Activated naive CD4-positive, alpha-beta T cell treated with Interleukin-2 at 50 U/mL for 16 hours (primary cell): ENCODE results near the gene RAB17.

Source experiments
- DNase-seq: peaks from one replicate; pipeline ENCODE4 v3.0.0-alpha.2; 2020

RAB17 gene

GRCh38 chr2:237556773-237557632 is 33.5 kb downstream of the RAB17 start:
- DNase-seq = peak; percentile 34

- DNase-seq = no peak
Observed at GRCh38 chr2:237555560-237555959, 35.0 kb downstream of the RAB17 start.

- DNase-seq = no peak
Observed at GRCh38 chr2:237553948-237554347, 36.6 kb downstream of the RAB17 start.

GRCh38 chr2:237552908-237553307 is 37.6 kb downstream of the RAB17 start:
- no peak for DNase-seq

GRCh38 chr2:237551071-237551574 is 39.4 kb downstream of the RAB17 start:
- DNase-seq = no peak

- DNase-seq = no peak
Observed at GRCh38 chr2:237549643-237550415, 40.7 kb downstream of the RAB17 start.

- DNase-seq = no peak
Observed at GRCh38 chr2:237549216-237549615, 41.3 kb downstream of the RAB17 start.

- no peak for DNase-seq
Observed at GRCh38 chr2:237547841-237548416, 42.6 kb downstream of the RAB17 start.

GRCh38 chr2:237546876-237547395 is 43.6 kb downstream of the RAB17 start:
- no peak for DNase-seq

GRCh38 chr2:237546040-237546875 is 44.3 kb downstream of the RAB17 start:
- DNase-seq = no peak

- no peak for DNase-seq
Observed at GRCh38 chr2:237542001-237542704, 48.4 kb downstream of the RAB17 start.

GRCh38 chr2:237541243-237541642 is 49.3 kb downstream of the RAB17 start:
- no peak for DNase-seq

- no peak for DNase-seq
Observed at GRCh38 chr2:237540823-237541222, 49.7 kb downstream of the RAB17 start.

- DNase-seq = no peak
Observed at GRCh38 chr2:237540223-237540775, 50.2 kb downstream of the RAB17 start.

GRCh38 chr2:237539681-237540080 is 50.9 kb downstream of the RAB17 start:
- no peak for DNase-seq

- DNase-seq = no peak
Observed at GRCh38 chr2:237538901-237539300, 51.6 kb downstream of the RAB17 start.

GRCh38 chr2:237538001-237538720 is 52.4 kb downstream of the RAB17 start:
- no peak for DNase-seq

GRCh38 chr2:237536617-237537016 is 53.9 kb downstream of the RAB17 start:
- DNase-seq = no peak

- DNase-seq = no peak
Observed at GRCh38 chr2:237536083-237536415, 54.5 kb downstream of the RAB17 start.

GRCh38 chr2:237535385-237536082 is 55.0 kb downstream of the RAB17 start:
- DNase-seq = no peak
